ENCODE results near the gene AHNAK.

The AHNAK gene

GRCh38 chr11:62477927-62478326, 68.7 kb downstream of the AHNAK start:
- no peak for DNase-seq (ENCODE audit: low spot score)
- no peak for TF ChIP-seq CTCF (IDR thresholded peaks at IDR 0.05; ENCODE audit: extremely low read depth, missing control alignments)

- TF ChIP-seq CTCF (IDR thresholded peaks at IDR 0.05; ENCODE audit: extremely low read depth, missing control alignments): no peak
- DNase-seq (ENCODE audit: low spot score): no peak
Observed at GRCh38 chr11:62472063-62472884, 74.3 kb downstream of the AHNAK start.

GRCh38 chr11:62471603-62472002, 75.0 kb downstream of the AHNAK start:
- no peak for DNase-seq (ENCODE audit: low spot score)
- TF ChIP-seq CTCF (IDR thresholded peaks at IDR 0.05; ENCODE audit: extremely low read depth, missing control alignments): no peak

GRCh38 chr11:62468577-62468976, 78.0 kb downstream of the AHNAK start:
- DNase-seq (ENCODE audit: low spot score): no peak
- no peak for TF ChIP-seq CTCF (IDR thresholded peaks at IDR 0.05; ENCODE audit: extremely low read depth, missing control alignments)

- no peak for TF ChIP-seq CTCF (IDR thresholded peaks at IDR 0.05; ENCODE audit: extremely low read depth, missing control alignments)
- DNase-seq (ENCODE audit: low spot score): no peak
Observed at GRCh38 chr11:62466444-62466843, 80.2 kb downstream of the AHNAK start.

- TF ChIP-seq CTCF (IDR thresholded peaks at IDR 0.05; ENCODE audit: extremely low read depth, missing control alignments): peak; percentile 44
- DNase-seq (ENCODE audit: low spot score): no peak
Observed at GRCh38 chr11:62464655-62465054, 82.0 kb downstream of the AHNAK start.

GRCh38 chr11:62463121-62463542, 83.5 kb downstream of the AHNAK start:
- TF ChIP-seq CTCF (IDR thresholded peaks at IDR 0.05; ENCODE audit: extremely low read depth, missing control alignments): no peak
- DNase-seq (ENCODE audit: low spot score): no peak

Measured in GM20000 (cell line).